ENCODE data around the gene RNU1-2. TPM values are rescaled to one million over a fixed set of nuclear protein-coding genes. Genes with fewer than 3 reads are reported as not detected.

RNU1-2 gene
- polyA plus RNA-seq, 3 donors: not detected

GRCh38 chr1:16925635-16926490, 30.1 kb downstream of the RNU1-2 start:
- Mint-ChIP-seq H3K9me3 (no peaks in the 10 kb centered on the region), H3K4me3 (no peak overlapping the region), H3K27me3 (ENCODE audit: low read depth in 3 of 3) (peaks cover 6 to 18% (median 7%) of the 10 kb centered on the region in 3 donors), H3K4me1 (peaks cover 9% of the 10 kb centered on the region), H3K36me3 (peaks cover 0 to 2% of the 10 kb centered on the region in 2 donors), H3K27ac (peak overlapping the region in 1 of 7 donors; percentile 73)
- Histone ChIP-seq H3K27ac (ENCODE audit: low read depth in 1 of 2, low read length in 2 of 2) (no peak overlapping the region), H3K9ac (ENCODE audit: insufficient read depth, low read length, poor library complexity, severe bottlenecking) (no peak overlapping the region), H3K36me3 (replicated peaks in 1 of 2; ENCODE audit: control insufficient read depth in 1 of 2, insufficient read depth in 2 of 2, low read length in 2 of 2) (no peaks in the 10 kb centered on the region), H3K4me1 (ENCODE audit: control insufficient read depth in 1 of 2, insufficient read depth in 2 of 2, low read length in 2 of 2) (peaks cover 4 to 6% of the 10 kb centered on the region in 2 donors), H2AFZ (ENCODE audit: insufficient read depth, low read depth, low read length, poor library complexity, severe bottlenecking) (no peak overlapping the region), H3K9me3 (replicated peaks in 1 of 2; ENCODE audit: control insufficient read depth in 1 of 2, insufficient read depth in 1 of 2, low read length in 2 of 2) (no peaks in the 10 kb centered on the region), H4K20me1 (ENCODE audit: insufficient read depth, low read length) (no peaks in the 10 kb centered on the region), H3K79me2 (ENCODE audit: insufficient read depth, low read length) (no peaks in the 10 kb centered on the region), H3K4me3 (replicated peaks in 1 of 3; ENCODE audit: low read depth in 2 of 3, low read length in 3 of 3) (no peak overlapping the region), H3K4me2 (replicated peaks; ENCODE audit: extremely low read depth, low read length, poor library complexity, severe bottlenecking) (no peak overlapping the region), H3K27me3 (ENCODE audit: control insufficient read depth in 2 of 2, insufficient read depth in 2 of 2, low read length in 2 of 2) (no peaks in the 10 kb centered on the region)
- no peak for DNase-seq
- no peak for TF ChIP-seq CTCF (IDR thresholded peaks at IDR 0.05)
- intact Hi-C loops (cut with micrococcal nuclease): no loop called here
- 95% methylated on average over 12 of the region's 13 CpGs for WGBS (ENCODE audit: insufficient coverage)

GRCh38 chr1:16926491-16927073, 30.8 kb downstream of the RNU1-2 start:
- Mint-ChIP-seq H3K36me3 (peaks cover 0 to 9% of the 10 kb centered on the region in 2 donors), H3K4me1 (peaks cover 8% of the 10 kb centered on the region)
- WGBS (ENCODE audit: insufficient coverage): 92% methylated on average over 9 of the region's 10 CpGs

More at GRCh38 chr1:16926491-16927073, 30.8 kb downstream of the RNU1-2 start:
- intact Hi-C loops (cut with micrococcal nuclease): no loop called here
- DNase-seq: no peak
- H4K20me1 ChIP-seq (ENCODE audit: insufficient read depth, low read length): no peaks in the 10 kb centered on the region
- no peak overlapping the region for H3K4me3 ChIP-seq (replicated peaks in 1 of 3; ENCODE audit: low read depth in 2 of 3, low read length in 3 of 3)
- no peak overlapping the region for H3K4me2 ChIP-seq (replicated peaks; ENCODE audit: extremely low read depth, low read length, poor library complexity, severe bottlenecking)
- H3K79me2 ChIP-seq (ENCODE audit: insufficient read depth, low read length): no peaks in the 10 kb centered on the region
- TF ChIP-seq CTCF (IDR thresholded peaks at IDR 0.05): no peak
- H3K9ac ChIP-seq (ENCODE audit: insufficient read depth, low read length, poor library complexity, severe bottlenecking): no peak overlapping the region
- H3K27ac ChIP-seq (ENCODE audit: low read depth in 1 of 2, low read length in 2 of 2): no peak overlapping the region
- Mint-ChIP-seq H3K4me3 (no peak overlapping the region), H3K27me3 (ENCODE audit: low read depth in 3 of 3) (peaks cover 2 to 18% (median 5%) of the 10 kb centered on the region in 3 donors), H3K27ac (no peak overlapping the region), H3K9me3 (no peaks in the 10 kb centered on the region)
- no peaks in the 10 kb centered on the region for H3K27me3 ChIP-seq (ENCODE audit: control insufficient read depth in 2 of 2, insufficient read depth in 2 of 2, low read length in 2 of 2)
- no peaks in the 10 kb centered on the region for H3K36me3 ChIP-seq (replicated peaks in 1 of 2; ENCODE audit: control insufficient read depth in 1 of 2, insufficient read depth in 2 of 2, low read length in 2 of 2)
- H2AFZ ChIP-seq (ENCODE audit: insufficient read depth, low read depth, low read length, poor library complexity, severe bottlenecking): no peak overlapping the region
- peaks cover 2 to 4% of the 10 kb centered on the region in 2 donors for H3K4me1 ChIP-seq (ENCODE audit: control insufficient read depth in 1 of 2, insufficient read depth in 2 of 2, low read length in 2 of 2)
- no peaks in the 10 kb centered on the region for H3K9me3 ChIP-seq (replicated peaks in 1 of 2; ENCODE audit: control insufficient read depth in 1 of 2, insufficient read depth in 1 of 2, low read length in 2 of 2)

Measured in CD14-positive monocyte (primary cell).